ENCODE data around the gene MAPK12.

DNA sequence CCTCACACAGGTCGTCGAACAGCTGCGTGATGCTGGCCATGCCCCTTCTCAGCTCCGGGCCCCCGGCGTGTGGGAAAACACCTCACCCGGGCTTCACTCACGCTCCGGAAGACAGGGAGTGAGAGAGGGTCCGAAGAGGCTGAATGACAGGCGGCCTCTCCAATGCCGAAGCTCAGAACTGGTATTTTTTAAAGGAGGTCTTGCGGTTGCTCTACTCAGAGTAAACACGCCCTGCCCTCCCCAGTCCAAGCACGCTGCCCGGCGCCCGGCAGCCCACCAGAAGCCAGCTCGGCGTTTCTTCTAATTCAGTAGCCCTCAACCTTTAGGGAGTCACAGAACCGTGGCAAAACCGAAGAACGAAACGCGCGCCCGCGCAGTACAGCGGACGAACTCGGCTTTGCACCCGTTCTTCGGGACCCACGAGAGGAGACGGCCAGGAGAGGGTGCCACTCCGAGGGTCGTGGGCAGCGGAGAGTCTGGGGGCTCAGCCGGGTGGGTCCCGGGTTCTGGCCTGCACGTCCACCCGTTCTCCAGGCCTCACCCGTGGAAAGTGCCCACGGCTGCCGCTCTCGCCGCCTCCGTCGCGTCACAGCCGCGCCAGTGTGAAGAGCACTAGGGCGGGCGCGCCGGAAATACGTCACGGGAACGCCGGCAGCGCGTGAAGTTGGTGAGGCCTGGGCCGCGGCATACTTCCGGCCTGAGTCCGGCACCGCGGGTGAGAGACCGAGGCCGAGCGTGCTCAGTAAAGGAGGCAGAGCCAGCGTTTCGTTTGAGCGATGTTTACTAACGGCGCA, 16.9 kb downstream of the MAPK12 start, which contains the start of gene TUBGCP6:
- TF ChIP-seq, protein P1, sequence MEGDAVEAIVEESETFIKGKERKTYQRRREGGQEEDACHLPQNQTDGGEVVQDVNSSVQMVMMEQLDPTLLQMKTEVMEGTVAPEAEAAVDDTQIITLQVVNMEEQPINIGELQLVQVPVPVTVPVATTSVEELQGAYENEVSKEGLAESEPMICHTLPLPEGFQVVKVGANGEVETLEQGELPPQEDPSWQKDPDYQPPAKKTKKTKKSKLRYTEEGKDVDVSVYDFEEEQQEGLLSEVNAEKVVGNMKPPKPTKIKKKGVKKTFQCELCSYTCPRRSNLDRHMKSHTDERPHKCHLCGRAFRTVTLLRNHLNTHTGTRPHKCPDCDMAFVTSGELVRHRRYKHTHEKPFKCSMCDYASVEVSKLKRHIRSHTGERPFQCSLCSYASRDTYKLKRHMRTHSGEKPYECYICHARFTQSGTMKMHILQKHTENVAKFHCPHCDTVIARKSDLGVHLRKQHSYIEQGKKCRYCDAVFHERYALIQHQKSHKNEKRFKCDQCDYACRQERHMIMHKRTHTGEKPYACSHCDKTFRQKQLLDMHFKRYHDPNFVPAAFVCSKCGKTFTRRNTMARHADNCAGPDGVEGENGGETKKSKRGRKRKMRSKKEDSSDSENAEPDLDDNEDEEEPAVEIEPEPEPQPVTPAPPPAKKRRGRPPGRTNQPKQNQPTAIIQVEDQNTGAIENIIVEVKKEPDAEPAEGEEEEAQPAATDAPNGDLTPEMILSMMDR (conservative IDR thresholded peaks at IDR 0.05 in 1 of 2, IDR thresholded peaks at IDR 0.05 in 1 of 2; ENCODE audit: low read depth in 1 of 2, low read length in 2 of 2) = no peak
- no peak for TF ChIP-seq EZH2 (IDR thresholded peaks at IDR 0.05; ENCODE audit: low read length, missing control alignments)

Measured in fibroblast of lung (primary cell).